Chondrocyte (in vitro differentiated cells): Measurements from ENCODE around the gene TYRP1. TPM values are rescaled to one million over a fixed set of nuclear protein-coding genes. Genes with fewer than 3 reads are reported as not detected.

ENCODE experiments used
- DNase-seq: peaks from one replicate; pipeline ENCODE4 v3.0.0; 2021; ENCODE audit warnings: mixed read lengths, low spot score
- H3K27ac Mint-ChIP-seq: one replicate; pipeline ENCODE4 v1.8.0; 2021; ENCODE audit warnings: mild to moderate bottlenecking, moderate library complexity, mixed read lengths; ENCODE audit not compliant: unreplicated experiment
- H3K27me3 Mint-ChIP-seq: 2 replicates; pipeline ENCODE4 v1.8.0; 2021; ENCODE audit warnings: low read depth, mixed read lengths
- H3K36me3 Mint-ChIP-seq: 2 replicates; pipeline ENCODE4 v1.8.0; 2021; ENCODE audit warnings: low read depth, mixed read lengths
- H3K4me1 Mint-ChIP-seq: 2 replicates; pipeline ENCODE4 v1.8.0; 2021; ENCODE audit warnings: low read depth, mild to moderate bottlenecking, mixed read lengths
- H3K4me3 Mint-ChIP-seq: one replicate; pipeline ENCODE4 v1.8.0; 2021; ENCODE audit warnings: mild to moderate bottlenecking, moderate library complexity, mixed read lengths; ENCODE audit not compliant: unreplicated experiment
- H3K9me3 Mint-ChIP-seq: 2 replicates; pipeline ENCODE4 v1.8.0; 2021; ENCODE audit warnings: low read depth, mixed read lengths
- CTCF ChIP-seq: fragments of 200-600 bp; sonication (generic); IDR thresholded peaks from 2 replicates; pipeline ENCODE4 v1.5.0; 2021; ENCODE audit warnings: antibody characterized with exemption, mild to moderate bottlenecking, moderate library complexity
- total RNA-seq: library from RNA; stranded (reverse); gene quantifications from 3 replicates; pipeline ENCODE4 v1.2.1, GENCODE V29; 2021

Gene TYRP1
- total RNA-seq, 1 donor from 2014 or later: 0.10 TPM

GRCh38 chr9:12737871-12738270 lies 44.7 kb downstream of the TYRP1 start:
- Mint-ChIP-seq H3K4me3 (no peak overlapping the region), H3K27me3 (no peaks in the 10 kb centered on the region), H3K36me3 (peaks cover 2% of the 10 kb centered on the region), H3K27ac (no peak overlapping the region), H3K9me3 (peaks cover 21% of the 10 kb centered on the region), H3K4me1 (peaks cover 5% of the 10 kb centered on the region)
- no peak for TF ChIP-seq CTCF
- no peak for DNase-seq

- DNase-seq: no peak
- Mint-ChIP-seq H3K4me1 (peaks cover 5% of the 10 kb centered on the region), H3K4me3 (no peak overlapping the region), H3K36me3 (peaks cover 2% of the 10 kb centered on the region), H3K27ac (no peak overlapping the region), H3K9me3 (peaks cover 23% of the 10 kb centered on the region), H3K27me3 (no peaks in the 10 kb centered on the region)
- TF ChIP-seq CTCF: no peak
Observed at GRCh38 chr9:12739014-12739652, 45.9 kb downstream of the TYRP1 start.

- Mint-ChIP-seq H3K4me1 (peaks cover 5% of the 10 kb centered on the region), H3K9me3 (peaks cover 19% of the 10 kb centered on the region), H3K27me3 (no peaks in the 10 kb centered on the region), H3K36me3 (peaks cover 2% of the 10 kb centered on the region), H3K4me3 (no peak overlapping the region), H3K27ac (no peak overlapping the region)
- no peak for DNase-seq
- no peak for TF ChIP-seq CTCF
Observed at GRCh38 chr9:12740845-12741244, 47.7 kb downstream of the TYRP1 start.

DNA sequence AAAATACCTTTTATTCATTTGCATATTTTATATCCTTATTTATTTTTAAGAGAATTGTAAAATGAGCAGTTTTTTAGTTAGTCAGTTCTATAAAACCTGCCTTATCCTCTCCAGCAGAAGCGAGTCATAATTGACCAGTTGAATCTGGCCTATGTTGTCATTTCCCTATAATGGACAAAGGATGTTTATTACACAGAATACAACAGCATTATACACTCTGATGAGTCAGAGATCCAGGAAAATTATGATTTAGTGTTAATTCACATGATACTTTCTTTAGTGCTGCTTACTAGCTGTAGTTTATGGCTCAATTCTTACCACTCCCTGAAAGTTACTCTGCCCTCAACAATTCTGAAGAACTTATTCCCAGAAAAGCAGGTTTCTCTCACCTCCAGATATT lies 54.8 kb downstream of the TYRP1 start:
- TF ChIP-seq CTCF: no peak
- H3K9me3 Mint-ChIP-seq: peaks cover 23% of the 10 kb centered on the region
- DNase-seq: no peak

GRCh38 chr9:12748954-12749353 lies 55.8 kb downstream of the TYRP1 start:
- Mint-ChIP-seq H3K4me1 (no peaks in the 10 kb centered on the region), H3K36me3 (peaks cover 6% of the 10 kb centered on the region), H3K27me3 (no peaks in the 10 kb centered on the region), H3K4me3 (no peak overlapping the region), H3K9me3 (peaks cover 22% of the 10 kb centered on the region), H3K27ac (no peak overlapping the region)
- TF ChIP-seq CTCF: no peak
- no peak for DNase-seq

More for the DNA sequence above, 54.8 kb downstream of the TYRP1 start:
- Mint-ChIP-seq H3K4me3 (no peak overlapping the region), H3K27me3 (no peaks in the 10 kb centered on the region), H3K4me1 (no peaks in the 10 kb centered on the region), H3K27ac (no peak overlapping the region), H3K36me3 (peaks cover 6% of the 10 kb centered on the region)
